ENCODE data around the gene WDR43.

Gene WDR43

DNA sequence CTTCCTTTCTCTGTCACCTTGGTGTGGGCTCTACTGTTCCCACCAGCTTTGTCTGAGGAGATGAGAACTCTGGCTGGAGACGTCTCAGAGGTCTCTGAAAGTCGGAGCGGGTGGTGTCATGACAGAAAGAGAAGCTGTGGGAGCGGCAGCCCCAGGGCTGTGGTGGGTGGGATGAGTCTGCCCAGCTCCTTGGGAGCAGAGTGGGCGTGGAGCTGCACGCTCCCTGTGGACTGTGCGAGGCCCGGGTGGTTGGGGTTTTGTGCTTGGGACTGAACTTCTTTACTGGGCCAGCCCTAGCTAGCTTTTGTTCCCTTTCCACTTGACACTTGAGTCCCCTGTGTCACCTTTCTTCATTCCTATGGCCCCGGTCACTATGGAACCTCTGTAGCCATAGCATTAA is 97.0 kb downstream of the WDR43 start:
- no peak for DNase-seq (ENCODE audit: low read depth in 2 of 2, low spot score in 1 of 2)

GRCh38 chr2:28993206-28993960 is 98.9 kb downstream of the WDR43 start:
- no peak for DNase-seq (ENCODE audit: low read depth in 2 of 2, low spot score in 1 of 2)

DNA sequence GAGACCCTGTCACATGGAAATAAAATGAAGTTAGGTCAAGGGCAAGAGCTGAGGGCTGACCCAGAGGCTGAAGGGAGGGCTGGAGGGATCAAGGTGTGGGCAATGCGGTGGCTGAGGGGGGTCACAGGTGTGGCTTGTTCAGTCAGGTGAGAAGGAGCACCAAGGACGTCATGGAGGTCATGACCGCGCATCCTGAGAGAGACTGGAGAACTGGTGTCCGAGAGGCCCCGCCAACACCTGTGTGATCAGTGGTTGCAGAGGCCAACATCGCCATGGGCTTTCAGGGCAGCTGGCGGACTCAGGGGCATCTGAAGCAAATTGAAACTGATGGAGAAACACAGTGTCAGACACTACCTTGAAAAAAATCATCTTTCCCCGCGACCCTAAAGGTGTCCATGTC is 99.6 kb downstream of the WDR43 start:
- no peak for DNase-seq (ENCODE audit: low read depth in 2 of 2, low spot score in 1 of 2)

- DNase-seq (ENCODE audit: low read depth in 2 of 2, low spot score in 1 of 2): no peak
Measured at GRCh38 chr2:28994679-28995078, 100.2 kb downstream of the WDR43 start.

- DNase-seq (ENCODE audit: low read depth in 2 of 2, low spot score in 1 of 2): no peak
Measured at GRCh38 chr2:28995765-28996750, 101.6 kb downstream of the WDR43 start.

- no peak for DNase-seq (ENCODE audit: low read depth in 2 of 2, low spot score in 1 of 2)
Measured at GRCh38 chr2:28997237-28997846, 102.9 kb downstream of the WDR43 start.

Data from stimulated activated CD8-positive, alpha-beta memory T cell treated with anti-CD3 and anti-CD28 coated beads, Interleukin-4, amount 100 ng/mL, for 1 hour (primary cell).